Inflammatory macrophage treated with lipopolysaccharide for 1 hour (primary cell): ENCODE data around the gene ADRA2C.

Experiments used
- DNase-seq, 2 donors: peaks; one replicate each; pipeline ENCODE4 v3.0.0-alpha.2; 2020 to 2022

Gene ADRA2C

GRCh38 chr4:3780347-3781171 lies 14.4 kb downstream of the ADRA2C start:
- no peak for DNase-seq

DNA sequence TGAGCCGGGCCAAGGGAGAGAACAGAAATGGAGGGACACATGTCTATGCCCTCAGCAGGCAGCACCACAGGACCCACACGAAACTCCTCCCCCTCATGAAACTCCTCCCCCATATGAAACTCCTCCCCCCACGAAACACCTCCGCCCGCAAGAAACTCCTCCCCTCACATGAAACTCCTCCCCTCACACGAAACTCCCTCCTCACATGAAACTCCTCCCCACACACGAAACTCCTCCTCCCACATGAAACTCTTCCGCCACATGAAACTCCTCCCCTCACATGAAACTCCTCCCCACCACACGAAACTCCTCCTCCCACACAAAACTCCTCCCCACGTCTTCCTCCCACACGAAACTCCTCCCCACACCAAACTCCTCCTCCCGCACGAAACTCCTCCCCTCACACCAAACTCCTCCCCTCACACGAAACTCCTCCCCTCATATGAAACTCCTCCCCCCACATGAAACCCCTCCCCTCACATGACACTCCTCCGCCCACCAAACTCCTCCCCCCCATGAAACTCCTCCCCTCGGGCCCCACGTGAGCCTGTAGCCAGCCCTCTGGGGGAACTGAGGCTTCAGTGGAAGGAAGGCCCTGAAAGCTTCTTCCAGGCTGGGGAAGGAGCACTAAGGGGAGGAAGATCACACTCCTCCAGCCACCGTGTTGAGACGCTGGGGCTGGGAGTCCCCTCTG lies 15.2 kb downstream of the ADRA2C start:
- no peak for DNase-seq

DNA sequence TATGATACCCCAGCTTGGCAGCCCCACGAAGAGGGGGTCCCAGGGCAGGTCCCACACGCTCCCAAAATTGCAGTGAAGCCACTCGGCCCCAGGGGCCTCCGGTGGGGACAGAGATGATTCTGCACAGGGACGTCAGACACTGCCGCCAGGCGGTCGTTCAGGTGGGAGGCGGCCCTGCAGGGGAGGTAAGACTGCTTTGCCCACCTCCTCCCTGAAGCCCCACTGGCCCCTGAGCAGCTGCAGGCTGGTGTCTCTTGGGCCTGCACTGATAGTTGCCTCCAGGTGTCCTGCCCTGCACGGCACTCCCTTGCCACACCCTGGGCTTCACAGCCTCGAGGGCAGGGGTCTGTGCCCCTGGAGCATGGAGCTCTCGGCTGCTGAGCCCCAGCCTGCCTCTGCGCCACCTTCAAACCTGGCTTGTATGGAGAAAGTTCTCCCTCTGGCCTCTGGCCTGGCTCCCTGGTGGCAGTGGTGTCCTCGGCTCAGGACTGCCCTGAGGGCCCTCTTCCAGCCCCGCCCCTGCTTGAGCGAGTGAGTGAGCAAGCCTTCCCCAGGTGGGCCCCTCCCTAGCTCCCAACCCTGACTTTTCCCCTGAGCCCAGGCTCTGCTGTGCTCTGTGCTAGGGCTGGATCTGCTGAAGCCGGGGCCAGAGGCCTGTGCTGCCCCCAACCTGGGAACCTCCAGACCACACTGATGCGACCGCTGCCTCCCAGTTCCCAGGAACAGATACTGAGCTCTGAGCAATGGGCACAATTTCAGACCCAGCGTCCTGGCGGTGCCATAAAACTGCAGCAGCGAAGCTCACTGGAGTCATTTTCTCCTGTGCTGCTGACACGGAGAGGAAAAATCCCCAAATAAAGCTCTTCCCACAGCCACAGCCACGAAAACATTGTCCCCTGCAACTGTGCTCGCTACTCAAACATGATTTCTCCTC lies 16.1 kb downstream of the ADRA2C start:
- DNase-seq = no peak

DNA sequence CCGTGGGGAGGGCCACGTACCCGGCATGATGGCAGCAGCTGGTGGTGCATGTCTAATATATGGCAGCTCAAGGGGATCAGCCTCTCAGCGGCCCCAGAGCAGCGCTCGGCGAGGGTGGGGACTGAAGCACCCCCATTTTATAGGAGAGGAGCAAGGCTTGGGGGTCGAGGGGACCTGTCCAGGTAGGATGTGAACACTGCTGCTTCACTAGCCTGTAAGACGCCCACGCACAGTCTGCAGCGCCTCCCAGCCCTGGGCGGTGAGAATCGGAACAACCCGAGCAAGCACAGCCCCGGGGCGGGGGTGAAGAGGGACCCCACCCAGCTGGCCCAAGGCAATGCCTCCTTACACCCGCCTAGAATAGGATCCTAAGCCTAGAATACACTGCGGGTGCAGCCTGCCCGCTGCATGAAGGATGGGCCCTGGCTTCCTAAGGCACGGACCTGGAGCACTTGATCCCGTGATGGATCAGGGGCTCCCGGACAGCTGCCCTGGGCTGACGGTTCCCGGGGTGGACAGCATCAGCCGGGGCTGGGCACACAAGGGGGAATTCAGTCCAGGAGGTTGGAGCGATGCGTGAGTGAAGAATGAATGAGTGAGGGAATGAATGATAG lies 17.6 kb downstream of the ADRA2C start:
- DNase-seq = peak; percentile 2 to 4

- no peak for DNase-seq
Measured at GRCh38 chr4:3784454-3785291, 18.5 kb downstream of the ADRA2C start.

- DNase-seq = no peak
Measured at GRCh38 chr4:3785292-3785565, 19.0 kb downstream of the ADRA2C start.

DNA sequence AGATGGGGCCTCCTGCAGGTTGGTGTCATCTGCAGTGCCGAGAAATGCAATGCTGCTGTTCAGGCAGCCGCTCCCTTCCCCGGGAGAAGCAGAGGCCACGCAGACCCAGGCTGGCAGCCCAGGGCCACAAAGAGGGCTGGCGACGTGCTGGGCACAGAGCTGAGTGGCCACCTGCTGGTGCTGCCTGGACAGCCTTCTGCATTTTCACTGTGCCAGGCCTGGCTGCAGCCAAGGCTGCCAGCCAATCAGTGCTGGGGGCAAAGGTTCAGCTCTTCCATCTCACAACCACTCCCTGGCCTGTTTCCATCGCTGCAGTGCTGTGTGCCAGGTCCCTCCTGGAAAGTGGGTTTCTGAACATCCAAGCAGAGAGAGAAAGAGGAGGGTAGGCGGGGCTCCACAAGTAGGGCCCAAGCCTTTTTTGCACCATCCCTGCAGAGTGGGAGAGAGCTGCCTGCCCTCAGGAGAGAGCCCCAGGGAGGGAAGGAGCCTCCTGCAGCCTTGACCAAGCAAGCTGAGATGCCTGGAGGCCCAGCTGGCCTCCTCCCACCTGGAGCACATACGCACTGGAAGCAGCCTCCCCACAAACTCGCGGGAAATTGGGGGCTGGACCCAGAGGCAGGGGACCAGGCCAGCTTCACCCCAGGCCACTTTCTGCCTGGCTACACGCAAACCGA lies 20.1 kb downstream of the ADRA2C start:
- no peak for DNase-seq

GRCh38 chr4:3787489-3788365 lies 21.5 kb downstream of the ADRA2C start:
- DNase-seq = no peak

DNA sequence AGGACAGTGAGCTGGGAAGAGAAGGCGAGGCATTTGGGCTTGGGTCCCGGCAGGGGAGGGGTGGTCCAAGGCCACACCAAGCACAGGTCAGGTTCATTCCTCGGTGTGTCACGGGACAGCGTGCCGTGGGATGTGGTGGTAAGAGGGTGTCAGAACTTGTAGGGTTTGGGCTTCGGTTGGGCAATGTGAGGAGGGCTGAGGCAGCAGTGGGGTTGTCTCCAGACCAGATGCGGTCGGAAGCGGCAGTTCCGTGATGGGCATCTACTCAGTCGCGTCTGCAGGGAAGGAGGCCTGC lies 22.1 kb downstream of the ADRA2C start:
- DNase-seq = no peak

DNA sequence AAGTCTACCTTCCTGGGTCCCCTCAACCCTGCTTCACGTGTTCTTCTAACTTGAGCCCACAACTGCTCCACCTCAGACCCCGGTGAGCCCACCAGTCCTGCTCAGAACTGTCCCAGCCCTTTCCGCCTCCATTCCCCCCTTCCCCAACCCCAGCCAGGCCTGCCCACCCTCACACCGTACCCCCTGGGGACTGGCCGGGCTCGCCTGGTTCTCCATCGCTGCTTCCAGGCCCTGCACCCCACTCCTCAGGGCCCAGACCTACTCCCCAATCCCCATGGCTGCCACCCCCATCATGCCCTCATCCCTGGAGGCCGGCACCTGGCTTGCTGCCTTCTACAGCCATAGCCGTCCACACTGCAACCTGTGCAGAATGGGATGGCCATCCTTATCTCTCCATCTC lies 23.4 kb downstream of the ADRA2C start:
- DNase-seq = no peak

DNA sequence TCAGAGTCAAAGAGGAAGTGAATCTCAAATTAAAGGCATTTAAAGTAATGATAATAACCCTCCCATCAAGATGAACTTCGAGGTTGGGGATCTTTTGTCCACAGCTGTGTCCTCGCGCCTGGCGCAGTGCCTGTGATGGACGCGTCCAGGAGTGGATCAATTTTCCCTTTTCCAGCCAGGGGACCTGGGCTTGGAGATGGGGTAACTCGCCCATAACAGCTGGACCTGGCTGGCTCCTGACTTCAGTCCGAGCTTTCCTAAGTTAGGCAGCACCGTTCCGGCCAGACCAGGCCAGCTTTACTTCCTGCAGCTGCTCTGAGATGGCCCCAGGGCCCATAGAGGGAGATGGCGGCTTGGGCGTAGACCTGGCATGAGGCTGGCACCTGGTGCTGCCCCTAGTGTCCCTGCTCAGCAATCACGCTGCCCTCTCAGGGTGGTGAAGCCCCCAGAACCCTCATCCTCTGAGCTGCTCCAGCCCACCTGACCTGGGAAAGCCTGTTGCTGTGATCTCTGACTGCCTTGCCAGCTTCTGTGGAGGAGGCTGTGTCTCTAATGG lies 23.9 kb downstream of the ADRA2C start:
- no peak for DNase-seq

DNA sequence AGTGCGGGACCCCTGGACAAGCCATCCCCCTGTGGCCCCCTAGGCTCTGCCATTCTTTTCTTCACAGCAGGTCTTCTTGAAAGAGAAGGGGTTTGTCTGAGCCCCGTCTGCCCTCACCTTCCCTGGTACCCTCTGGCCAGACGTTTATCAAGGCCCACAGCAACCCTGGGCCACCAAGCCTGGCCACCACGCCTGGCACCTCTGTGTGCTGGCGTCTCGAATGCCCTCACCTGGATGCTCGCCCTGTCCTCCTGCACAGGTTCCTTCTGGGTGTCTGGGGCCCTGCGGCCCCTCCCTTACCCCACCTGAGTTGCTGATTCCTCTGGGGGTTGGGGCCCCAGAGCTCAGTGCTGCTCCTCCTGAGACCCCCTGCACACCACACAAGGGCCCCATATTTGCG lies 25.1 kb downstream of the ADRA2C start:
- DNase-seq = no peak

DNA sequence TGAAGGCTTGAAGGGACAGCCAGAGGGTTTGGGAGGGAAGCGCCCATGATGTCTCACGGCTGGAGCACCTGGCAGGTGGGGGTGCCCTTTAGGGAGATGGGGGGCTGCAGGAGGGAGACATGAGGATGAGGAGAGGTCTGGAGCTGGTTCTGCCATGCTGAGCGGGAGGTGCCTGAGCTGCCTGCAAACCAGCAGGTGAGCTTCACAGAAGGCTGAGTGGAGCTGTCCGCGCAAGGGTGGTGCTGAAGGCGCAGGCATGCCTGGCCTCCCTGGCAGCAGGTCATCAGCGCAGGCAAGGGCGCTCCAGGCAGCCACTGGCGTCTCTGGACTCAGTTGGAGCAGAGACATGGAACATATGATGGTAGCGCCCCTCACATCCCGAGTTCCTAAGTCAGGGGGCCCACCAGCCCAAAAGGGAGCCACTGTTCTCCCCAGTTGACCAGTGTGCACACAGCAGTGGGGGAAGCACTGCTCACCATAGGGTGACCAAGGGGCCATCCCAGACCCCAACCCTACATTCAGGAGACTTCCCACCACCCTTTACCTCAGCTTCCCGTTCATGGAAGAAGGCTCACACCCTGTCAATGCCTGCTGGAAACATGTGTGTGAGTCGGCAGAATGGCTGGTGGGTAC lies 25.8 kb downstream of the ADRA2C start:
- DNase-seq = no peak

GRCh38 chr4:3792813-3793212 lies 26.6 kb downstream of the ADRA2C start:
- DNase-seq = no peak

GRCh38 chr4:3793545-3793944 lies 27.4 kb downstream of the ADRA2C start:
- DNase-seq = no peak

DNA sequence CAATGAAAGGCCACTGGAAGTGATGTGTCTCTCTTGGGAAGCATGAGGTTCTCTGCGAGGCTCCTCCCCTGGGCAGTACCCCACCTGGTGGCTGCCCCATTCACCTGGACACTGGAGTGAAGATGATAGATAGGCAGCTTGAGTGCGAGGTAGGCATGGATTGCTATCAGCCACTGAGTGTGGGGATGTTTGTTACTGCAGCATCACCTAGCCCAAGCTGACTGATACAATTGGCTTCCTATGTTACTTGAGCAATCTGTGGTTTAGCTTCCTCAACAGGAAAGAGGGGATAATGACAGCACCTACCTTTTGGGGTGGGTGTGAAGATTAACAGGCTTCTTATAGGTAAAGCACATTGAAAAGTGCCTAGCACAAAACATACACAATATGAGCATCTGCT lies 30.8 kb downstream of the ADRA2C start:
- DNase-seq = no peak

- no peak for DNase-seq
Measured at GRCh38 chr4:3797831-3798790, 31.9 kb downstream of the ADRA2C start.

DNA sequence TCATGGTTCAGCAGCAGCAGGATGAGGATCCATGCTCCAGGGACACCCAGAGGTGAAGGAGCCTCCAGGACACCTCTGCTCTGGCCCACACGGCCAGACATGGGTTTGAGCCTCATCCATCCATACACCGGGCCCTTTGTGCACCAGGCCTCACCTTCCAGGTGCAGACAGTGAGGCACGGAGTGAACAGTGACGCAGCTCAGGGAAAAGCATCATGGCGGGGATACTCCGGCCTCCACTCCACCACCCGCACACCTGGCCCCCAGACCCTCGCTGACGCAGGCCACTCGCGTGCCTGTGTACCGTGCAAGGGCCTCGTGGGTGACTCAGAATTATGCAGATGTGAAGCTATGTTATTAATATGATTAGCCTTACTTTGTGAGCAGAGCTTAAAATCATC lies 33.3 kb downstream of the ADRA2C start:
- DNase-seq = no peak

DNA sequence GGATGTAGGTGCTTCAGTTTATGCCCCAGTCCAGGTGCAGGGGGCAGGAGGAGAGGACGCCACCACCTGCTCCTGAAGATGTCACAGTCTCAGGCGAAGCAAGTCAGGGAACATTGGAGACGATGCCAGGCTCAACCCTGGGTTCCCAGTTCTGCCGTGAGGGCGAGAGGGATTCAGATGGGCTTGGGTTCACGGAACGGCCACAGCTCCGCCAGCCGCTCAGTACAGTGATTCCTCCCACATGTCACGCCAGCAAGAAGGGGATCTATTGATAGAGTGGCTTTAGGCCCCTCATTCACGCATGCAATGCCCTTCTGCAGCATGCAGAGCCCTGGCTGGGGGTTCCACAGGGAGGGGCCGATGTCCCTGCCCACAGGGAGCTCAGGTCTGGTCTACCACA lies 34.2 kb downstream of the ADRA2C start:
- no peak for DNase-seq
